HCT116 (cell line): Measurements from ENCODE around the gene ADNP2.

ENCODE experiments used
- CTCF ChIP-seq, 3 experiments: fragments of 200-600 bp in 1 of 3; sonication (generic) in 1 of 3; IDR thresholded peaks in 2 of 3; conservative IDR thresholded peaks in 1 of 3; 2 replicates each; pipeline ENCODE4 v1.5.1; 2012 to 2017; ENCODE audit warnings: low read depth in 2 of 3, low read length in 2 of 3, antibody characterized with exemption in 1 of 3, borderline replicate concordance in 1 of 3, control low read depth in 1 of 3, mild to moderate bottlenecking in 1 of 3, mixed read lengths in 1 of 3, mixed run types in 1 of 3, moderate library complexity in 1 of 3; ENCODE audit not compliant: insufficient read depth in 1 of 3
- EZH2 ChIP-seq: fragments of 200-600 bp; sonication (generic); IDR thresholded peaks from 2 replicates; pipeline ENCODE4 v1.6.1; 2017; ENCODE audit warnings: antibody characterized with exemption, mixed run types
- EZH2phosphoT487 ChIP-seq: fragments of 200-600 bp; IDR thresholded peaks from 2 replicates; pipeline ENCODE4 v1.6.1; 2018; ENCODE audit warnings: antibody characterized with exemption, borderline replicate concordance
- POLR2A ChIP-seq: IDR thresholded peaks from 2 replicates; pipeline ENCODE4 v1.7.0; 2011; ENCODE audit warnings: borderline replicate concordance; ENCODE audit not compliant: insufficient read depth, insufficient read length; ENCODE audit errors: extremely low read depth
- REST ChIP-seq: IDR thresholded peaks from 2 replicates; pipeline ENCODE4 v1.6.1; 2012; ENCODE audit warnings: low read depth
- SRF ChIP-seq: IDR thresholded peaks from 2 replicates; pipeline ENCODE4 v1.6.1; 2012; ENCODE audit warnings: low read depth
- TCF7L2 ChIP-seq: IDR thresholded peaks from 2 replicates; pipeline ENCODE4 v1.7.0; 2011; ENCODE audit warnings: borderline replicate concordance, inconsistent platforms; ENCODE audit not compliant: insufficient read depth, insufficient read length; ENCODE audit errors: extremely low read depth

GRCh38 chr18:80179857-80180558 lies 70.9 kb downstream of the ADNP2 start:
- TF ChIP-seq CTCF (IDR thresholded peaks at IDR 0.05 in 2 of 3, conservative IDR thresholded peaks at IDR 0.05 in 1 of 3; ENCODE audit: borderline replicate concordance in 1 of 3, insufficient read depth in 1 of 3, low read depth in 2 of 3, low read length in 2 of 3): no peak
- TF ChIP-seq REST: no peak
- no peak for TF ChIP-seq POLR2A
- no peak for TF ChIP-seq SRF
- TF ChIP-seq EZH2: no peak
- TF ChIP-seq TCF7L2: no peak
- TF ChIP-seq EZH2phosphoT487: no peak
